Measurements from ENCODE around the gene GPR149. TPM values are rescaled to one million over a fixed set of nuclear protein-coding genes. Genes with fewer than 3 reads are reported as not detected.
"Not testable (repeated sequence)": the region's sequence is repeated elsewhere in the genome, so short reads cannot be mapped to it uniquely, and the experiment has no call there.

GPR149 gene, protein sequence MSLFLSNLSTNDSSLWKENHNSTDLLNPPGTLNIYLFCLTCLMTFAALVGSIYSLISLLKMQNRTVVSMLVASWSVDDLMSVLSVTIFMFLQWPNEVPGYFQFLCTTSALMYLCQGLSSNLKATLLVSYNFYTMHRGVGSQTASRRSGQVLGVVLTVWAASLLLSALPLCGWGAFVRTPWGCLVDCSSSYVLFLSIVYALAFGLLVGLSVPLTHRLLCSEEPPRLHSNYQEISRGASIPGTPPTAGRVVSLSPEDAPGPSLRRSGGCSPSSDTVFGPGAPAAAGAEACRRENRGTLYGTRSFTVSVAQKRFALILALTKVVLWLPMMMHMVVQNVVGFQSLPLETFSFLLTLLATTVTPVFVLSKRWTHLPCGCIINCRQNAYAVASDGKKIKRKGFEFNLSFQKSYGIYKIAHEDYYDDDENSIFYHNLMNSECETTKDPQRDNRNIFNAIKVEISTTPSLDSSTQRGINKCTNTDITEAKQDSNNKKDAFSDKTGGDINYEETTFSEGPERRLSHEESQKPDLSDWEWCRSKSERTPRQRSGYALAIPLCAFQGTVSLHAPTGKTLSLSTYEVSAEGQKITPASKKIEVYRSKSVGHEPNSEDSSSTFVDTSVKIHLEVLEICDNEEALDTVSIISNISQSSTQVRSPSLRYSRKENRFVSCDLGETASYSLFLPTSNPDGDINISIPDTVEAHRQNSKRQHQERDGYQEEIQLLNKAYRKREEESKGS
- 1.7 TPM for total RNA-seq (ENCODE audit: insufficient read depth, low replicate concordance)

- peak; percentile 59 for DNase-seq (ENCODE audit: low spot score)
Measured at GRCh38 chr3:154430014-154430413, at the start of gene GPR149. GPR149 (minus strand) TSS chr3:154430190; CDS start chr3:154429615, 575 bp downstream.

GRCh38 chr3:154473769-154474168 is 43.8 kb upstream of the GPR149 start:
- no peak for DNase-seq (ENCODE audit: low spot score)

DNA sequence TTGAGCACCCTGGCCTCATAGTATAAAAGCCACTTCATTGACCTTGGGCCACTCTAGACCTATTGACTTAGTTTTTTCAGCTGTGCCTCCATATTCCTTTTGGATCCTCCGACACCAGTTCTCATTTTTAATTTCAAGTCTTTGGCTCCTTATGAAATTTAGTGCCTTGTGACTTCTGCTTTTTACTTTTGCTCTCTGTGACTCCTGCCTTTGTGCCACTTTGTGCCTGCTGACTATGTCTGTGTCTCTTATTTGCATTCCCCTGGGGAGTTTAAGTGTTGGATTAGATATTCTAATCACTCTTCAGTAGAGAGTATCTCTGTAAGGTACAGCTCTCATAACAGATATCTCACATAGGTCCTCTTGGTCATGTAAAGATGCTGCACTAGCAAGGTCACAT is 39.6 kb upstream of the GPR149 start:
- no peak for DNase-seq (ENCODE audit: low spot score)

DNA sequence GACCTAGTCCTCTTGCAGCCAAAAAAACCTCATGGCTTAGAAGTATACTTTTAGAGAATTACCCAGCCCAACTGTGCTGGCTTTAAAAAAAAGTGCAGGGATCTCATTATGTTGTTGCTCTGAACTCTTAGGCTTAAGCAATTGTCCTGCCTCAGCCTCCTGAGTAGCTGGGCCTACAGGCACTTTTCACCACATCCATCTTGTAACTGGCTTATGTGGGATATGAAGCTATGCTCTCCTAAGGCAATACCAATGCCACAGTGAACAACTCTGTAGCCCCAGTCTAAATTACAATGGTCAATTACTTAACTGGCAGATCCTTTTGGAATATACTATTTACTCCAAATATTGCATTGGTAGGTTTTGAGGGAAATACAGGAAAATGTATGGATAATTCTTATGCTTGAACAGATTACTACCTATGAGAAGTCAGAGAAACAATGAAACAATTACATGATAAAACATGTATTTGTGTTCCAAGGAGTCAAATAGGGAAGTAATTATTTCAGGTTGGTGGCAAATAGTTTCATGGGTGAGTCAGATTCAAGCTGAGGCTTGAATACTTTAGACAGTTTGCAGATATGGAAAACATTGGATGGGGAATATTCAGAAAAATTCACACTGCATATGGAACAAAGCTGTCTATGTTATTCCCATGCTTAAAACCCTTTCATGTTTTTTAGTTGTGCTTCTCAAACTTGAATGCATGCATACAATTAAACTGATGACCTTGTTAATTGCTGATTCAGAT is 34.6 kb upstream of the GPR149 start:
- peak; percentile 19 for DNase-seq (ENCODE audit: low spot score)

DNA sequence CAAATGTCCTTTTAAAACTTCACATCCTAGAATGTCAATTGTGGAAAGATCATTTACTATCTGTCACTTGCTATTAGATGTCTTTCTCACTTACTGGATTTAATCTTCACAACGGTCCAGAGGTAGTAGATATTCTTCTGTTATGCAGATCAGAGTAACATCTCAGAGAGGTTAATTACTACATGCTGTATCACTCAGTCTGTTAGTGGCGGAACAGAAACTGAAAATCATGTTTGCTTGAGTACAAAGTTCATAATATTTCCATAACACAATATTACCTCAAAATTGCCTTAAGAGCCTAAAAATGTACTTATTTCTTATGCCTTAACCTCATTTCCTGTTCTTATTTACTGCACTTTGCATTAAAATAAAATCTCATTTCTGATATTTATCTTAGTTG is 28.6 kb upstream of the GPR149 start:
- no peak for DNase-seq (ENCODE audit: low spot score)

GRCh38 chr3:154439081-154439480 is 9.1 kb upstream of the GPR149 start:
- DNase-seq (ENCODE audit: low spot score) = not testable (repeated sequence)

DNA sequence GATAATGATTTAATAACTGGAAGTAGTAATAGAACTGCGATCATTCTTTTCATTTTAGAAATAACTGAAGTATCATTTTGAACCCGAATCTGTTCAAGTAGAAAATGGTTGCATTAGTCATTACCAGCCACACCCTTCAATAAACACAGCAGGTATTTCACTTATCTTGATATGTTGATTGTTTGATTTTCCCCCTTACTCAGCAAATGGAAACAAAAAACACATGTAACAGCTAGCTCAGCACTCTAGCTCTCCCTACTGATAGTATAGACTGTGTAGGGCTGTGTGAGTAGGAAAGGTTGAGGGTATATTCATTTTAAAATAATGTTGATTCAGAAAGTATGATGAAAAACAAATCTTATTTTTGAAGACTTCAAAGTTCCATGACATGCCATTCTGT is 1.1 kb upstream of the GPR149 start:
- no peak for DNase-seq (ENCODE audit: low spot score)

DNA sequence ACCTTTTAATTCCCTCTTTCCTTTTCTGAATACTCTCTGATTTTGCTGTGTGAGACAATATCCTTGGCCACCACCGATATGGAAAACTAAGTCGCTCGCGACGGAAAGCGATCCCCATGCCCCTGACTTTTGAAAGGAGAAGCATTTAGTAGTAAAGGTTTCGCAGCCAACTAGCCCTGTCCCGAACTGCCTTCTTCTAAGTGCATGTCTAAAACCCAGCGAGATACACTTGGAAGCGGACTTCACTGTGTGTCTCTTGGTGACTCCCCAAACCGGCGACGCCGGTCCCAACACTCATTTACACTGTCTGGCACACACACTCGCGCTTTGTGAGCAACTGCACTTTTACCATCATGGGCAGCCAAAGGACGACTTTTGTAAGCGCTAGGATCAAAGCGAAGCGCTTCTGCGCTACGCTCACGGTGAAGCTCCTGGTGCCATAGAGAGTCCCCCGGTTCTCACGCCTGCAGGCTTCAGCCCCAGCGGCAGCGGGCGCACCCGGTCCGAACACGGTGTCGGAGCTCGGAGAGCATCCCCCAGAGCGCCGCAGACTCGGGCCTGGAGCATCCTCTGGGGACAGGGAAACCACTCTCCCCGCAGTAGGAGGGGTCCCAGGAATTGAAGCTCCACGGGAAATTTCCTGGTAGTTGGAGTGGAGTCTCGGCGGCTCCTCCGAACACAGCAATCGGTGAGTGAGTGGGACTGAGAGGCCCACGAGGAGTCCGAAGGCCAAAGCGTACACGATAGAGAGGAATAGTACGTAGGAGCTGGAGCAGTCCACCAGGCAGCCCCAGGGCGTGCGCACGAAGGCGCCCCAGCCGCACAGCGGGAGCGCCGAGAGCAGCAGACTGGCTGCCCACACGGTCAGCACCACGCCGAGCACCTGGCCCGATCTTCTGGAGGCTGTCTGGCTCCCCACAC is 1.4 kb downstream of the GPR149 start:
- DNase-seq (ENCODE audit: low spot score) = peak; percentile 15

- DNase-seq (ENCODE audit: low spot score) = peak; percentile 5
Measured at GRCh38 chr3:154427685-154428285, 2.2 kb downstream of the GPR149 start.

GRCh38 chr3:154422694-154423093 is 7.3 kb downstream of the GPR149 start:
- no peak for DNase-seq (ENCODE audit: low spot score)

DNA sequence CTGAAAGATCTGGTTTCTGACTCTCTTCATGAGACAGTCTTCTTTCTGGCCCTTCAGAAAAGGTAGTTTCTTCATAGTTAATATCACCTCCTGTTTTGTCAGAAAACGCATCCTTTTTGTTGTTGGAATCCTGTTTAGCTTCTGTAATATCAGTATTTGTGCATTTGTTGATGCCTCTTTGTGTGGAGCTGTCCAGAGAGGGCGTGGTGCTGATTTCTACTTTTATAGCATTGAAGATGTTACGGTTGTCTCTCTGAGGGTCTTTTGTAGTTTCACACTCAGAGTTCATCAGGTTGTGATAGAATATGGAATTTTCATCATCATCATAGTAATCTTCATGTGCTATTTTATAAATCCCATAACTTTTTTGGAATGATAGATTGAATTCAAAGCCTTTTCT is 8.9 kb downstream of the GPR149 start:
- DNase-seq (ENCODE audit: low spot score) = peak; percentile 29

DNA sequence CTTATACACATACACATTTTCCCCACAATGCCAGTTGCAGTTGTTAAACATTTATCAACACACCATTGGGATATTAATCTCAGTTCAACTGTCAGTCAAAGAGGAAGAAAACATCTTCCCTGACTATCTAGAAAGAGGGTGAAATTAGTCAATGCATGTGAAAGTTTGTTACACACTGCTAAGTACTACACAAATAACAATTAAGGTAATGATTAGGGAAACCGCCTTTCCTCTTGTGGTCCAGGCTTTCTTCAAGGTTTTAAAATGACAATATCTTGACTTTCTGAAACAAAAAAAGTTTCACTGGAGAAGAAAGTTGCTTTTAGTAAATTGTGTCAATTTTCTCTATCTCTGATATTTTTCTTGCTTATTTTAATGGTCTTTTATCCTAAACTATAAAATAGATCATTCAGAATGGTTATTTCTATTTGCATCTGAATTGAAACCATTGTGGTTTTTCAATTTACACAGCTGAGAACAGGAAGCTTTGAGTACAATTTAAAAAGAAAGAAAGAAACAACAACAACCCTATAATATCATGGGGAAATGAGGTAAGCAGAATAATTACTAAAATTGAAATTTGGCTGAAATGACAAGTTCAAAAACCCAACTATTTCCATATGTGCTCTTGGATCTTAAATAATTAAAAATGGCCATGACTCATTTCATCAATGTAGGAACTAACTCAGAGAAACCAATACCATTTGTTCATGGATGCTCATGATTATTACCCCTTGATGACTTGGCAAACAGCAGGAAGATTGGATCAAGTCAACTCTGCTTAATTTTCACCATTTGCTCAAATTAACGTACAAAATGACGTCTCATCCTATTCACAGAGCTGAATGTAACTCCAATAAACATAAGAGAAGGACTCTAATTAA is 31.7 kb downstream of the GPR149 start:
- no peak for DNase-seq (ENCODE audit: low spot score)

- no peak for DNase-seq (ENCODE audit: low spot score)
Measured at GRCh38 chr3:154389861-154390260, 40.1 kb downstream of the GPR149 start.

DNA sequence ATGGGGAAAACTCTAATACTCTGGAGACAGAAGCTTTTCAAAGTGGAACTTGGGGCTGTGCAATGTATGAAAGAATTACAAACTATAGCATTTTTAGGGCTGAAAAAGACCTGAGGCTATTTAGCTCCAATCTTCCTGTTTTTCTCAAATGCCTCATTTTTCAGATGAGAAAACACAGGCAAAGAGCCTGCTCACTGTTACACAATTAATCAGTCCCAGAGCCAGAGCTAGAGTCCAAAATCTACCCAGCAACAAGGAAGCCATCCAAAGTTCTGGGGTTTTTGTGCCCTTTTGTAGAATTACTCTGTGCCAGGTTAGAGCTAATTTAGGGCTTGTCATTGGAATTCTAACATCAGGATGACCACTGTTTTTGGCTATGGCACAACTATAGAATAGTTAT is 45.5 kb downstream of the GPR149 start:
- DNase-seq (ENCODE audit: low spot score) = peak; percentile 83

DNA sequence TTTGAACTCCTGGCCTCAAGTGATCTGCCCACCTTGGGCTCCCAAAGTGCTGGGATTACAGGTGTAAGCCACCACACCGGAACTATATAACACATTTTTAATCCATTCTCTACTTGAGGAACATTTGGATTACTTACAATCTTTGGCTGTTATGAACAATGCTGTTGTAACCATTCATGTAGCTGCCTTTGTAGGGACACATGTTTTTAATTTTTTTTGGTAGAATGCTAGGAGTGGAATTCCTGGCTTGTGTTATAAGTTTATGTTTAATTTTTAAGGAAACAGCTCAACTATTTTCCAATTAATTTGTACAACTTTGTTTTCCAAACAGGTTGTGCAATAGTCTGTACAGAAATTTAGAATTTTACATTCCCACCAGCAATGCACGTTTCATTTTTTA is 51.7 kb downstream of the GPR149 start:
- no peak for DNase-seq (ENCODE audit: low spot score)

DNA sequence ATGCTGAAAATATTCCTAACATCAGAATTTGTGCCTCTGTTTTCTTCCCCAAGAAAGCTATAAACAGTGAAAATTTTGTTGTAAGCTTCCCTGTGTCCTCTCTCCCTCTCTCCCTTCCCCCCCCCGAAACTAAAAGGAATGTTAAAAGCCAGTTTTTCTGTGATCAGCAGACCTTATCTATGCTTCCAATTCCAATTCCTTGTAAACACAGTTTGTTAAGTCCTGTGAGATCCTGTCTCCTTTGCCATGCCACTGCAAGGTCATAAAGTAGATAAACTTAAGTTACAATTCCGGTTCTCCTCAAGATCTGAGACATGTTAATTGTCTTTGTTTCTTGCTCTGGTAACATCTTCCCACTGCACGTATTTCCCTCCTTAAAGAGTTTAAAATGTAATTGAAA is 62.8 kb downstream of the GPR149 start:
- peak; percentile 9 for DNase-seq (ENCODE audit: low spot score)

GRCh38 chr3:154364849-154365248 is 65.1 kb downstream of the GPR149 start:
- no peak for DNase-seq (ENCODE audit: low spot score)

DNA sequence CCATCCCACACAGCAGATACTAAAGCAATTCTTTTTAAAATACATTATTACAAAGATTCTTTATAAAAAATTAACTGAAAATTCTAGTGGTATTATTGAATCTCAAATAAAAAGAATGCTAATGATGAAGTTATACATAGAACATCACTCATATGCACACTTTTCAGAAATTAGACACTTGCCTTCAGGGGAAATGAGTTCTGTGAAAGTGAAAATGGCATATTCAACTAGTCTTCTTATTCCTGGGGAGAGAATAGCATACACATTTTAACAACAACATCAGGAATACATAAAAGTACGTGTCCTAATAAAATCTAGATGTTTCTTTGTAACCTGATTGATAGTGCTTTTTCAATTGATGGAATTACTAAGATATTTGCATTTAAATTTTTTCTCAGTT is 68.9 kb downstream of the GPR149 start:
- no peak for DNase-seq (ENCODE audit: low spot score)

DNA sequence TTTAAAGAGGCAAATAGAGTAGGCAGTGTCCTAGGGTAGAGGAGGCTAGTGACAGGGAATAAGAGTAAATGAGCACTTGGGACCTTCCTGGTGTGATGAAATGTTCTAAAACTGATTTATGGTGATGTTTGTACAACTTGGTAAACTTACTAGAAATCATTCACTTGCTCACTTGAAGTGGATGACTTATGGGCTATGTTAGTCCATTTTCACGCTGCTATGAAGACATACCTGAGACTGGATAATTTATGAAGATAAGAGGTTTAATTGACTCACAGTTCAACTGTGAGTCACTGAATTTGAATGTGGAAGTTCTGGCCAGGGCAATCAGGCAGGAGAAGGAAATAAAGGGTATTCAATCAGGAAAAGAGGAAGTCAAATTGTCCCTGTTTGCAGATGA is 74.0 kb downstream of the GPR149 start:
- DNase-seq (ENCODE audit: low spot score) = no peak

GRCh38 chr3:154349223-154349622 is 80.8 kb downstream of the GPR149 start:
- DNase-seq (ENCODE audit: low spot score) = no peak

All from umbilical cord (tissue), 2 donors.